Measurements from ENCODE around the gene CYRIA.

DNA sequence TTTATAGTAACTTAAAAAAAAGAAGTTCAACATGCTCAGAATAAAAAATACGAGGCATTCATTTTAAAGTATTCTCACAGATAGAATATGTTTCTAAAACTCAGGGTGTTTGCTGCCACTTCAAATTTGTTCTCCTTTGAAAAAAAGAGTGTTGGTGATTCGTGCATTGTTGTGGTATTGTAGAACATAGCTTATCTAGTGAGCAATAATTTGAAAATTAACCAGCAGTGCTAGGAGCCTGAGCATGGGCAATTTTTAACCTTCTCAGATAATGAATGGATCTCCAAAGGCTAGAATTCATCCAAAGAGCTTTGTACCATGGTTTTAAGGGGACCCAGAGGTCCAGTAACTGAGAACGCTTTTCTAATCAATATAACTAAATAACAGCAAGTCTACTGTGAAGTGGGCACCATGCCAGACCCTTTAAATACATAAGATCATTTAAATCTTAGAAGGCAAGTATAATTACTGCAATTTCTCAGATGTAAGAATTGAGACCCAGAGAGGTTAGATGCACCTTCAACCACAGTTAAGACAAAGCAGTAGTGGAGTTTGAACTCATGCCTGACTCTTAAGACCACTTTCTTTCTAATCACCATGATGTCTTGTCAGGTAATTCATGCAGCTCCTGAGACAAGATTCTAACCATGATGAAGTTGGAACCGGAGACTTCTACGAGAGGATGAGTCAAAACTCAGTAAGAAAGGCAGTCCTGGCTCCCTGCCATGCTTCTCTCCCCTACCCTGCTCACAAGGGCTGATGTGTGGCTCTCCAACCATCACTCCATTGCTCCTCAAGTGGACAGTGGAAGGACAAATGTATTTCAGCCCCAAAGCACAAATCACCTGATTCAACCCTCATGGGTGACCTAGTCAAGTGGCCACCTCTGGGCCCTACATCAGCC lies 3.4 kb downstream of the CYRIA start:
- no peak for TF ChIP-seq POLR2A (IDR thresholded peaks at IDR 0.05; ENCODE audit: low read length)
- TF ChIP-seq GATA1 (IDR thresholded peaks at IDR 0.05; ENCODE audit: low read depth, low read length), result no peak

Data from erythroblast (primary cell).